Measurements from ENCODE around the gene SLC39A13.

DNA sequence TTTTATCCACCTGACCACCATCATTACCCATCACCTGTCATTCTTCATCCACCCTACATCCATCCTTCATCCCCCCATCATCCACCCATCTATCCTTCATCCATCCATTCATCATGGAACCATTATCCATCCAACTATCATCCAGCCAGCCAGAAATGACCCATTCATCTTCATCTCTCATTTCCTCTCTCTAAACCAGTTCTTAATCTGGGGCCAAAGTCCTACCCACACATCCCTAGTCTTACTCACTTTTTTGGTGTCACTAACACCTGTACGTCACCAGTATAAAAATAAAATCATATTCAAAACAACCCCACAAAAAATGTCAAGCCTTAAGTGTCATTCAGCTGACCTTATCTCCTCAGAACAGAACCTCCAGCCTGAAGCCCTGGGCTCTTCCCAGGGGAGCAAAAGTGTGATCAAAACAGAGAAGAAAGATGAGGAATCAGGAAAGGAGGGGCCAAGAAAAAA is 42.3 kb upstream of the SLC39A13 start:
- TF ChIP-seq SIN3A (IDR thresholded peaks at IDR 0.05; ENCODE audit: borderline replicate concordance, insufficient read depth, low read length): no peak
- no peak for TF ChIP-seq POLR2AphosphoS5 (IDR thresholded peaks at IDR 0.05; ENCODE audit: low read depth, low read length)
- no peak for TF ChIP-seq TAF1 (IDR thresholded peaks at IDR 0.05; ENCODE audit: borderline replicate concordance, insufficient read depth, low read length)
- TF ChIP-seq, protein P1, sequence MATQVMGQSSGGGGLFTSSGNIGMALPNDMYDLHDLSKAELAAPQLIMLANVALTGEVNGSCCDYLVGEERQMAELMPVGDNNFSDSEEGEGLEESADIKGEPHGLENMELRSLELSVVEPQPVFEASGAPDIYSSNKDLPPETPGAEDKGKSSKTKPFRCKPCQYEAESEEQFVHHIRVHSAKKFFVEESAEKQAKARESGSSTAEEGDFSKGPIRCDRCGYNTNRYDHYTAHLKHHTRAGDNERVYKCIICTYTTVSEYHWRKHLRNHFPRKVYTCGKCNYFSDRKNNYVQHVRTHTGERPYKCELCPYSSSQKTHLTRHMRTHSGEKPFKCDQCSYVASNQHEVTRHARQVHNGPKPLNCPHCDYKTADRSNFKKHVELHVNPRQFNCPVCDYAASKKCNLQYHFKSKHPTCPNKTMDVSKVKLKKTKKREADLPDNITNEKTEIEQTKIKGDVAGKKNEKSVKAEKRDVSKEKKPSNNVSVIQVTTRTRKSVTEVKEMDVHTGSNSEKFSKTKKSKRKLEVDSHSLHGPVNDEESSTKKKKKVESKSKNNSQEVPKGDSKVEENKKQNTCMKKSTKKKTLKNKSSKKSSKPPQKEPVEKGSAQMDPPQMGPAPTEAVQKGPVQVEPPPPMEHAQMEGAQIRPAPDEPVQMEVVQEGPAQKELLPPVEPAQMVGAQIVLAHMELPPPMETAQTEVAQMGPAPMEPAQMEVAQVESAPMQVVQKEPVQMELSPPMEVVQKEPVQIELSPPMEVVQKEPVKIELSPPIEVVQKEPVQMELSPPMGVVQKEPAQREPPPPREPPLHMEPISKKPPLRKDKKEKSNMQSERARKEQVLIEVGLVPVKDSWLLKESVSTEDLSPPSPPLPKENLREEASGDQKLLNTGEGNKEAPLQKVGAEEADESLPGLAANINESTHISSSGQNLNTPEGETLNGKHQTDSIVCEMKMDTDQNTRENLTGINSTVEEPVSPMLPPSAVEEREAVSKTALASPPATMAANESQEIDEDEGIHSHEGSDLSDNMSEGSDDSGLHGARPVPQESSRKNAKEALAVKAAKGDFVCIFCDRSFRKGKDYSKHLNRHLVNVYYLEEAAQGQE (IDR thresholded peaks at IDR 0.05; ENCODE audit: insufficient read depth in 1 of 2, low read depth in 2 of 2, low read length in 2 of 2): no peak
- no peak for TF ChIP-seq FOXP2 (optimal IDR thresholded peaks at IDR 0.05; ENCODE audit: borderline replicate concordance, extremely low read depth, extremely low read length, insufficient read depth)

All from PFSK-1 (cell line).